Smooth muscle cell of the brain vasculature (primary cell): ENCODE measurements around the gene ADRM1.

Experiments used
- DNase-seq: peaks from one replicate; pipeline ENCODE4 v3.0.0-alpha.2; 2012; ENCODE audit warnings: low read depth, low spot score

Gene ADRM1, protein sequence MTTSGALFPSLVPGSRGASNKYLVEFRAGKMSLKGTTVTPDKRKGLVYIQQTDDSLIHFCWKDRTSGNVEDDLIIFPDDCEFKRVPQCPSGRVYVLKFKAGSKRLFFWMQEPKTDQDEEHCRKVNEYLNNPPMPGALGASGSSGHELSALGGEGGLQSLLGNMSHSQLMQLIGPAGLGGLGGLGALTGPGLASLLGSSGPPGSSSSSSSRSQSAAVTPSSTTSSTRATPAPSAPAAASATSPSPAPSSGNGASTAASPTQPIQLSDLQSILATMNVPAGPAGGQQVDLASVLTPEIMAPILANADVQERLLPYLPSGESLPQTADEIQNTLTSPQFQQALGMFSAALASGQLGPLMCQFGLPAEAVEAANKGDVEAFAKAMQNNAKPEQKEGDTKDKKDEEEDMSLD

GRCh38 chr20:62302341-62303061 is at the start of gene ADRM1:
ADRM1 (plus strand) TSS chr20:62302997; CDS start chr20:62303569, 572 bp downstream.
- peak; percentile 87 for DNase-seq

GRCh38 chr20:62253398-62253797 is 49.4 kb upstream of the ADRM1 start:
- DNase-seq: no peak

DNA sequence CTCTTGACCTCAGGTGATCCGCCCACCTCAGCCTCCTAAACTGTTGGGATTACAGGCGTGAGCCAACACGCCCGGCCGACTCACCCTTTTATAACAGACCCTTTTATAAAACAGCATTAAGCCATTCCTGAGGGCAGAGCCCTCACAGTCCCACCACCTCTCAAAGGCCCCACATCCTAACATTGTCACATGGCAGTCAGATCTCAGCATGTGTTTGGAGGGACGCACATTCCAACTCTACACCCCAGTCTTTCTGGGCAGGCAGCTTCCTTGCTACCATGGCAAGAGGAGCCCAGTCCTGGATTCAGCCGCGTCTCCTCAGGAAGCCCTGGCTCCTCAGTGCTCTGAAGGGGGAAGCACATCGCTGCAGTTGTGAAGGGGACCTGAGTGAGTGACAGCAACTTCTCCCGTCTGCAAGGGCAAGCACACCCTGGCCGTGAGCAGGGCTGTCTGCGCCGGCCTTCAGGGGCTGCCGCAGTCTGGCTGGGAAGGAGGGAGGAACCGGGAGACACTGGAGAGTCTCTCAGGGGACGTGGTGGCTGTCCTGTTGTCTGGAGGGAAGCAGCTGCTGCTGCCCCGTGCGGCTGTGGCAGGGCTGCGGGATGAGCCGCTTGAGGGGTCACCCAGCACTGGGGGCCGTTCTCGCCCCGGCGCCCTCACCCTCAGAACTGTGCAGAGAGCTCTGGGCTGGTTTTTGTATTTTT is 48.6 kb upstream of the ADRM1 start:
- no peak for DNase-seq

- no peak for DNase-seq
Measured at GRCh38 chr20:62255976-62256375, 46.8 kb upstream of the ADRM1 start.

DNA sequence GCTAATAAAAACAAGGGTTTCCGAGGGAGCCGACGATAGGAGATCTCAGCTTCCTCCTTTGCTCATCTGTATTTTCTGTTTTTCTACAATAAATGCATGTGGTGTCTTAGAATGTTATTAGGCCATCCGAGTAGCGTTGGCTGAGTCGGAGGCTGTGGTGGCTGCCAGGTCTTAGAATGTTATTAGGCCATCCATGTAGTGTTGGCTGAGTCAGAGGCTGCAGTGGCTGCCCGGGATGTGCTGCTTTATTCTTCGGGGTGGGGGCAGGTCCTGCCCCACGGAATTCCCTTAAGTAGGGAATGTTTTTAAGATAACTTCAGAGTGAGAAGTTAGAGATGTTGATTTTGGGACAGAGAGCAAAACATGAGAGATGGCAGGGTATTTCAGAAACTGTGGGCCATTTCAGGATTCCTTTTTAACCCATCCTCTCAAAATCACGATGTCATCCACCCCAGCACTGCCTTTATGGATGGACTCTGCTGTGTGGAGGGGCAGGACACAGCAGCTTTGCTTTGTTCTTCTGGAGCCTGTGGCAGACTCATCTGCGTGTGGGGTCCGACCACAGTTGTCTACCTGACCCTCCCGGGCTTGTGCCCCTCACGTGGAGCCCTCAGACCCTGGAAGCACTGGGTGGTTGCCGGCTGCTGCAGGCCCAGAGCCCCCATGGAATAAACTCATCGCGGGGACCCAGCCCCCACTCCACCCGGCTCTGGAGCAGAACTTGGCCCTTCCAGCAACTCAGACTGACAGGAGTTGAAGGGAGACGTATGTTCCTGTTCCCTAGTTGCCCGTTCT is 44.1 kb upstream of the ADRM1 start:
- DNase-seq: no peak

DNA sequence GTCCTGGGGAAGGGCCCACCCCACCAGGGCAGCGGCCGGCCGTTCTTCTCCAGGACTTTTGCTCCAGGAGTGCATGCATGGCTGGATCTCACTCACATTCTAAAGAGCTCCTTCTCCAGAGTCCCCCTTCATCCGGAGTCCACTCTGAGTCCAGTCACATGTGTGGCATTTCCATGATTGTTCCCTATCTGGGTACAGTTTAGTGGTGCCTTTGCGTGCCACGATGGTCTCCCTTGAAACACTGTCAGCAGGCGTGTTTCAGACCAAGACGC is 43.6 kb upstream of the ADRM1 start:
- no peak for DNase-seq

DNA sequence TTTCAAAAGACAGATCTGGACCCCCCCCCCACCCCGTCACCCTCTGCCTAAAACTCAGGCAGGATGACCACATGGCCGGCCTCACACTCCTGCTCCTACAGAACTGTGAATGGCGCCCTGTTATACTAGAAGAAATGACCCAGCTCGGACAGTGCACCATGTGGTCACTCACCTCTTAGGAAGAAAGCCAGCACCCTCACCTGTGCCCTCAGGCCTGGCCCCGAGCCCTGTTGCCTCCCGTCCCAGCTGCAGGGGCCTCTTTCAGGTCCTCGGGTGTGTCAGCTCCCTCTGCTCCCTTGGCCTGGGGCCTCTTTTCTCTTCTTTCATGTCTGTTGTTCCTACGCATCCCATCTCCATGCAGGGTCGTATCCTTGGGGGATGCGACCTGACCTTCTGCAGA is 40.7 kb upstream of the ADRM1 start:
- no peak for DNase-seq

DNA sequence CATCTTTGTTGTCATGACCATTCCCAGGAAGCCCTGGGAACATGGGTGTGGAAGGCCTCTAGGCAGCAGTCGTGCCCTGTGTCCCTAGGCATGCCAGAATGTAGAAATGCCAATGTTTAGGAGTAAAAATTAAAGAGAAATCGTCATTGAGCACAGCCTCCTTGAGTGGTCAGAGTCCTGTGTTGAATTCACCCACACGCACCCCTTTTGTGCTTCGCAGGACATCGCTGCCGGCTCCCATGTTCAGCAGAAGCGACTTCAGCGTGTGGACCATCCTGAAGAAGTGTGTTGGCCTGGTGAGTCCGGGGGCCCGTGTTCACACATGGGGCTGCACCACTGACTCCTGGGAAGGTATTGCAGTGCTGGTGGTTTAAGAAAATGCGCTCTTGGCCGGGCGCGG is 39.4 kb upstream of the ADRM1 start:
- DNase-seq: no peak

- DNase-seq: no peak
Measured at GRCh38 chr20:62265365-62265764, 37.4 kb upstream of the ADRM1 start.

DNA sequence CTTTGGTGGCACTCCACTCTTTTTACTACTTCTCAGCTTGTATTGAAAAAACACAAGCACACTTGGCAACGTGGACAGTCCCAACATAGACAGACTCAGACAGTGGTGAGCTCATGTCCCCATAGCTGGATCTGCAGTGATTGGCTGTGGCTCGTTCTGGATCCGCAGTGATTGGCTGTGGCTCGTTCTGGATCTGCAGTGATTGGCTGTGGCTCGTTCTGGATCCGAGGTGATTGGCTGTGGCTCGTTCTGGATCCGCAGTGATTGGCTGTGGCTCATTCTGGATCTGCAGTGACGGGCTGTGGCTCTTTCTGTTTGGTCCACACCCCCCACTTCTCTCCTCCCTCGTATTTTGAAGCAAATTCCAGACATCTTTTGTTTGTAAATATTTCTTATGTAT is 36.5 kb upstream of the ADRM1 start:
- no peak for DNase-seq

DNA sequence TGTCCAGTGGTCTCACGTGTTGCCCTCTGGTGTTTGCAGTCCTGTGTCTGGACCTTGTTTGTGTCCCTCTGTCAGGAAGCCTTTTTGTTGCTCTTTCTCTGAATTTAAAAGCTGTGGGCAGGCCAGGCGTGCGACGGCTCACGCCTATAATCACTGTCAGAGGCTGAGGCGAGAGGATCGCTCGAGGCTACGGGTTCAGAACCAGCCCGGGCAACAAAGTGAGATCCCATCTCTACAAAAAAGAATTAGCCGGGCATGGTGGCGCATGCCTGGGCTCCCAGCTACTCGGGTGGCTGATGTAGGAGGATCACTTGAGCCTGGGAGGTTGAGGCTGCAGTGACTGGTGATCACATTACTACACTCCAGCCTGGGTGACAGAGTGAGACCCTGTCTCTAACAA is 35.9 kb upstream of the ADRM1 start:
- no peak for DNase-seq

GRCh38 chr20:62267543-62267942 is 35.3 kb upstream of the ADRM1 start:
- DNase-seq: no peak

DNA sequence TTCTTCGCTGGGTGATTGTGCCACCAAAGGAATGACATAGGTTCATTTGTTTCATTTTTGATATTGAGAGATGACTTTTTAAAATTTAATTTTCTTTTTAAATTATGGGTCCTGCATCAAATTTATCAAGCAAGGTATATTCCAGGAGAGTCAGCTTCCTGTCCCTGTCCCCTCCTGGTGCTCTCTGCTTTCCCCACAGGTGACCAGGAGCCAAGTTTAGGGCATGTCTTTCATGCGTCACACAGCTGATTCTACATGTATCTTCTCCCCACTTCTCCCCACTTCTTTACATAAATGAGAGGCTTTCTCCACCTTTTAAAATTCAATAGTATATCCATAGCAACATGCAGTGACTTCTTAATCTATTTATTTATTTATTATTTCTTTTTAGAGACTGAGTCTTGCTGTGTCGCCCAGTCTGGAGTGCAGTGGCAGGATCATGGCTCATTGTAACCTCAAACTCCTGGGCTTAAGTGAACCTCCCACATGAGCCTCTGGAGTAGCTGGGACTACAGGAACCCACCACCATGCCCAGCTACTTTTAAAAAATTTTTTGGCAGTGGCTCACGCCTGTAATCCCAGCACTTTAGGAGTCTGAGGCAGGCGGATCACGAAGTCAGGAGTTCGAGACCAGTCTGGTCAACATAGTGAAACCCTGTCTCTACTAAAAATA is 34.4 kb upstream of the ADRM1 start:
- no peak for DNase-seq

DNA sequence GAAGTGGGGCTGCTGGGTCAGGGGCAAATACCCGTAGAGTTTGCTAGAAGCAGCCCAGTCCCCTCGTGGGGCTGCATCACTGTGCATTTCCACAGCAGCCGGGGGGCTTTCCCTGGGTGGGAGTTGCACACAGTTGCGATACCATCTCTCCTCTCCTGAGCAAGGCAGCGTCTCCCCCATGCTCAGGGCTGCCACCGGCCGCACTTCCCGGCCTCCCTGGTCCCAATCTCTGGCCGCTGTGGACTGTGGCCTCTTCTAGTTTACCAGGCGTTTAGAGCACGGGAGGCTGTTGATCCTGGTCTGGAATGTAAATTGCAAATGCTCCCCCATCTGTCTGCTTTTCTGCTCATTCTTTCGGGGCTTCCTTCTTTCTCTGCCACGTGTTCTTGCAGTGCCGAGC is 33.4 kb upstream of the ADRM1 start:
- no peak for DNase-seq

- no peak for DNase-seq
Measured at GRCh38 chr20:62269871-62270270, 32.9 kb upstream of the ADRM1 start.

DNA sequence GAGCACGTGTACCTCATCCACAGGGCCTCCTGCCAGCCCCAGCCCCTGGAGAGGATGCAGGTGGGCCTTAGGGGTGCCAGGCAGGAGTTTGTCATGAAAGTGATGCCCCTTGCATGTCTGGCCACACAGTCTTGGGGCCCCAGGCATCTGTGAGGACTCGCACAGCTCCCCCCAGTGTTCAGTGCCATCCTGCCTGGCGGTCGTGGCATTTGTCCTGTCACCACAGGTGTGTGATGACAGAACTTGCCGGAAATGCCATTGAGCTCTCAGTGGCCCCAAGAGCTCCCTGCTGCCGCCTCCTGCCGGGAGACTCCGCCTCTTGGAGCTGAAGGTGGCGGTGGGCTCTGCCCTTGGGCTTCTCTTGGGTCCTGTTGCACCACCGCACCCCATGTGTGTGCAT is 30.6 kb upstream of the ADRM1 start:
- DNase-seq: no peak

DNA sequence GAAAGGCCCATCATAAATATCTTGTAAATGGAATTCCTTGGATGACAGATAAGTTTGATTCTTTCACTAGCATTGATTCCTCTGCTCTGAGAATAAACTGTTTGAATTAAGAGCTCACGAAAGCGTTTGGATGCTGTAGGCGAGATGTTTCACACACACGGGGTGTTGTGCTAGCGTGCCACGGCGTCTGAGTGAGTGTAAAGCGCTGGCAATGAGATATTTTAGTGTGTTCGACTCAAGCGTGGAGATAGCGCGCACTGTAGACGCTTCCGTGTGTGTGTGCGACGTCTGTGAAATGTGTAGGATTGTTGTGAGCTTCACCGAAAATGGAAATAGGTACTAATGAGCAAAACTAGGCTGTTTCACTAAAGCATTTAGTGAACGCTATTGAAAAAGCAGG is 29.4 kb upstream of the ADRM1 start:
- no peak for DNase-seq

DNA sequence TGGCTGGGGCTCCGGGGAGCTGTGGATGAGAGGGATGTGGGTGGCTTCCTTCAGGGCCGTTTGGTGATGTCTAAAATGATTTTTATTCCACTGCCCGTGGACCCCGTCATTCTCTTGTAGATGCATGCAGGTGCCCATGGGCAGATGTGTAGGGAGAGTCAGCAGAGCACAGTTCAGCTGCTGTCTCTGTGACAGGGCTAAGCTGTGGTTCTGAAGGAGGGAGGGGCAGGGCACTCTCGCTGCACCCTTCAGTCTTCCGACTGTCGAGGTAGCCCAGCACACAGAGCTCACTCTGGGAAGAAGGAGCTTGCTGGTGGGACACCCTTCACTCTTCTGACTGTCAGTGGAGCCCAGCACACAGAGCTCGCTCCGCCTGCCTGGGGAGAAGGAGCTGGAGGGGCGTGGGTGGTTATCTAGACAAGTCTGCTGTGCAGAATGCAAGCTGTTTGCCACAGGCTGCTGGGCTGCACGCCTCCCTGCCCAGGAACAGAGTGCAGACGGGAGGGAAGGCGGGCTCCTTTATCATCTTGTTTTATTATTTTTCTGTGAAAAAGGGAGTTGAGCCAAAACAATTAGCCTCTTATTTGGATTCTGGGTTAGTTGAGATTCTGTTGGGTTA is 28.4 kb upstream of the ADRM1 start:
- DNase-seq: no peak

GRCh38 chr20:62275219-62275618 is 27.6 kb upstream of the ADRM1 start:
- DNase-seq: no peak

DNA sequence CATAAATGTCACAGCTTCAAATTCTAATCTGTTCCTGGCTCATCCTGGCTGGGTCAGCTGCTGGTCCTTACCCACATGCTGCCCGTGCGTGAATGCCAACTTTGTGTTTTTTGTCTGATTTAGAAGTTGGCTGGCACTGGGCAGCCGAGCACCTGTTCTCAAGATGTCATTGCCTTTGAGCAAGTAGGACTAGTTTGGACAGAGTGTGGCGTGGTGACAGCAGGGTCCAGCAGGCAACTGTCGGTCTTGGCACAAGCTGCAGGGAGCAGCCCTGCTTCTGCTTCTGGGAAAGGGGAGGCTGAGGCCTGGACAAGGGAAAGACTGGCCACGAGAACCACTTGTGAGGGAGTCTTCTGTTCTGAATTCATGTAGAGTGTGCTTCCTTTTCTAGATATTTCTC is 26.4 kb upstream of the ADRM1 start:
- DNase-seq: no peak

- no peak for DNase-seq
Measured at GRCh38 chr20:62277253-62277652, 25.5 kb upstream of the ADRM1 start.
